PC-9 (cell line): ENCODE results near the gene SHTN1.

Source experiments
- EZH2 ChIP-seq: fragments of 200-600 bp; sonication (generic); IDR thresholded peaks from 2 replicates; pipeline ENCODE4 v1.8.0; 2017; ENCODE audit warnings: antibody characterized with exemption, low read depth
- TF ChIP-seq, protein P1 (sequence below): fragments of 200-600 bp; sonication (generic); conservative IDR thresholded peaks from 2 replicates; pipeline ENCODE4 v1.6.1; 2017; ENCODE audit warnings: mixed run types, antibody characterized with exemption, mild to moderate bottlenecking, moderate library complexity

DNA sequence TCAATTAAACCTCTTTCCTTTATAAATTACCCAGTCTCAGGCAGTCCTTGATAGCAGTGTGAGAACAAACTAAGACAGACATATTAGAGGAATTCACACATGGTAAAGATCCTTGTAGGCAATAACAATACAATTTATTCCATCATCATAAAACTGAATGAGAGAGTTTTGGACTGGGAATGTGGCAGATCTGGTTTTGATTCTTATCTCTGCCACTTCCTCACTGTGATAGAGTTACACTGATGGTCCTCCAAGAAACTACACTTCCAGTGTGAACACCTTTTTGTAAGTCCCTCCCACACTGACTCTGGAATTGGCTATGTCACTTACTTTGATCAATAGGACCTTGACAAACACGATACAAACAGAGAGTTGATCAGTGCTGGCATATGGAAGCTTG lies 152.7 kb downstream of the SHTN1 start:
- TF ChIP-seq, protein P1, sequence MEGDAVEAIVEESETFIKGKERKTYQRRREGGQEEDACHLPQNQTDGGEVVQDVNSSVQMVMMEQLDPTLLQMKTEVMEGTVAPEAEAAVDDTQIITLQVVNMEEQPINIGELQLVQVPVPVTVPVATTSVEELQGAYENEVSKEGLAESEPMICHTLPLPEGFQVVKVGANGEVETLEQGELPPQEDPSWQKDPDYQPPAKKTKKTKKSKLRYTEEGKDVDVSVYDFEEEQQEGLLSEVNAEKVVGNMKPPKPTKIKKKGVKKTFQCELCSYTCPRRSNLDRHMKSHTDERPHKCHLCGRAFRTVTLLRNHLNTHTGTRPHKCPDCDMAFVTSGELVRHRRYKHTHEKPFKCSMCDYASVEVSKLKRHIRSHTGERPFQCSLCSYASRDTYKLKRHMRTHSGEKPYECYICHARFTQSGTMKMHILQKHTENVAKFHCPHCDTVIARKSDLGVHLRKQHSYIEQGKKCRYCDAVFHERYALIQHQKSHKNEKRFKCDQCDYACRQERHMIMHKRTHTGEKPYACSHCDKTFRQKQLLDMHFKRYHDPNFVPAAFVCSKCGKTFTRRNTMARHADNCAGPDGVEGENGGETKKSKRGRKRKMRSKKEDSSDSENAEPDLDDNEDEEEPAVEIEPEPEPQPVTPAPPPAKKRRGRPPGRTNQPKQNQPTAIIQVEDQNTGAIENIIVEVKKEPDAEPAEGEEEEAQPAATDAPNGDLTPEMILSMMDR, result no peak
- no peak for TF ChIP-seq EZH2
